ENCODE results near the gene COL4A4.

DNA sequence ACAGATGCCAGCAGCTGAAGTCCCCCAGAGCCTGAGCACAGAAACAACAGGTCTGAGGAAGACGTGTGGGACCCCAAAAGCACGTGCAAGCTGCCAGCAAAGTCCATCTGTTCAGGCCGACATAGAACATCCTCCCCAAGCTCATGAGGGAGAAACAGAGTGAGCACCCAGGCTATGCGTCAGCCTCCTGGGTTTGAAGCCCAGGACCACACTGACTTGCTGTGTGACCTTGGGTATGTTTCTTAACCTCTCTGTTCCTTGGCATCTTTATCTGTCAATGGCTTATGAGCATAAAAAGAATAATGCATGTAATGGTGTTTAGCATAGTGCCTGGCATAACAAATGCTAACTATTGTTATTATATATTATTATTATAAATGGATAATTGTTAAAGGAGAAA lies 40.3 kb downstream of the COL4A4 start:
- TF ChIP-seq ZNF274 (IDR thresholded peaks at IDR 0.05; ENCODE audit: low read depth, low read length): no peak
- TF ChIP-seq SUZ12 (IDR thresholded peaks at IDR 0.05; ENCODE audit: extremely low read depth, insufficient read depth, insufficient read length): no peak

Measured in NT2/D1 (cell line).